Fibroblast of pulmonary artery (primary cell): ENCODE data around the gene YPEL1.

Source experiments
- DNase-seq: peaks from one replicate; pipeline ENCODE4 v3.0.0-alpha.2; 2010; ENCODE audit warnings: low read depth
- H3K4me3 ChIP-seq: replicated peaks from 2 replicates; pipeline ENCODE4 v1.5.1; 2011; ENCODE audit warnings: low read depth, mild to moderate bottlenecking, control low read depth, low read length, moderate library complexity
- CTCF ChIP-seq: IDR thresholded peaks from 2 replicates; pipeline ENCODE4 v1.5.1; 2011; ENCODE audit warnings: mild to moderate bottlenecking, control low read depth, low read length, inconsistent platforms; ENCODE audit errors: missing control alignments

Gene YPEL1, protein sequence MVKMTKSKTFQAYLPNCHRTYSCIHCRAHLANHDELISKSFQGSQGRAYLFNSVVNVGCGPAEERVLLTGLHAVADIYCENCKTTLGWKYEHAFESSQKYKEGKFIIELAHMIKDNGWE

GRCh38 chr22:21735200-21736083 lies at the start of gene YPEL1:
YPEL1 (minus strand) TSS chr22:21735794; CDS start chr22:21710744, 25,050 bp downstream.
- peak; percentile 97 for DNase-seq
- peak within 1 kb of the TSS; percentile 49 for H3K4me3 ChIP-seq
- no peak for TF ChIP-seq CTCF

DNA sequence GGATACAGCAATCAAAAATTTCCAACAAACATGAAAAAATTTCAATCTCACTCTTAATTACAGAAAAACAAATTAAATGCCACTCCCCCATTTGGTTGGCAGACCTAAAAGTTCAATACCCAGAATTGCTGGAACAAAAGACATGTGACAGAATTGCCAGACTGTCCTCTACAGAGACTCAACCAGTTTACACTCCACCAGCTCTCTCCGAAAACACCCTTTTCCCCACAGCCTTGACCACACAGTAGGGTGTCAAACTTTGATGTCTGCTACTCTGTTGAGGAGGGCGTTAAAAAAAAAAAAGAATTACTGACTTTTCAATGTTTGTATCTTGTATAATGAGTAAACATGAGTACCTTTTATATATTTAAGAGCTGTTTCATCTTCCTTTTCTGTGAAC lies 44.7 kb upstream of the YPEL1 start:
- TF ChIP-seq CTCF: no peak
- no peak for DNase-seq
- H3K4me3 ChIP-seq: no peak overlapping the region

- TF ChIP-seq CTCF: no peak
- DNase-seq: no peak
- H3K4me3 ChIP-seq: no peak overlapping the region
Measured at GRCh38 chr22:21779444-21779843, 43.9 kb upstream of the YPEL1 start.

- no peak for TF ChIP-seq CTCF
- H3K4me3 ChIP-seq: no peak overlapping the region
- peak; percentile 65 for DNase-seq
Measured at GRCh38 chr22:21778705-21779363, 43.2 kb upstream of the YPEL1 start.

- TF ChIP-seq CTCF: no peak
Measured at GRCh38 chr22:21771631-21771976, 36.0 kb upstream of the YPEL1 start.

DNA sequence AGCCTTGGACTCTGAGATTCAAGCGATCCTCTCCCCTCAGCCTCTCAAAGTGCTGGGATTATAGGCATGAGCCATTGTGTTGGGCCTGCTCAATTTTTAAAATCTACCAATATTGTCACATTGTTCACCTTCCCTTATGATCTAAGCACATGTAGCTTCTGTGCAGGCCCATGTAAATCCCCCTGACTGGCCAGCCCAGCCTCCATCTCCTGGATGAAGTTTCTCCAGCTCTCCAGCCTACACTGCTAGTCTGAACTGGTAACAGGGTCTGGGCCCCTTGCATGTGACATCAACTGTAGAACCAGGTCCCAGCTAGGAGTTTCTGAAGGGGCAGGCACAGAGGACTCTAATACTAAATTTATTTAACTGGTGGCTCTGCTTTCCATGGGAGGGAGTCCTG lies 32.8 kb upstream of the YPEL1 start:
- TF ChIP-seq CTCF: no peak
- no peak for DNase-seq
- H3K4me3 ChIP-seq: no peak overlapping the region

More at GRCh38 chr22:21771631-21771976, 36.0 kb upstream of the YPEL1 start:
- no peak overlapping the region for H3K4me3 ChIP-seq
- DNase-seq: no peak
